HUDEP-2 (cell line): ENCODE results near the gene CAPG.
"Not testable (repeated sequence)": the region's sequence is repeated elsewhere in the genome, so short reads cannot be mapped to it uniquely, and the experiment has no call there.

Source experiments
- DNase-seq, 76 experiments: peaks; one replicate each; lab custom pipeline; 2025; ENCODE audit not compliant: unreplicated experiment in 76 of 76; lab: John Stamatoyannopoulos, UW

CAPG gene, protein sequence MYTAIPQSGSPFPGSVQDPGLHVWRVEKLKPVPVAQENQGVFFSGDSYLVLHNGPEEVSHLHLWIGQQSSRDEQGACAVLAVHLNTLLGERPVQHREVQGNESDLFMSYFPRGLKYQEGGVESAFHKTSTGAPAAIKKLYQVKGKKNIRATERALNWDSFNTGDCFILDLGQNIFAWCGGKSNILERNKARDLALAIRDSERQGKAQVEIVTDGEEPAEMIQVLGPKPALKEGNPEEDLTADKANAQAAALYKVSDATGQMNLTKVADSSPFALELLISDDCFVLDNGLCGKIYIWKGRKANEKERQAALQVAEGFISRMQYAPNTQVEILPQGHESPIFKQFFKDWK

DNA sequence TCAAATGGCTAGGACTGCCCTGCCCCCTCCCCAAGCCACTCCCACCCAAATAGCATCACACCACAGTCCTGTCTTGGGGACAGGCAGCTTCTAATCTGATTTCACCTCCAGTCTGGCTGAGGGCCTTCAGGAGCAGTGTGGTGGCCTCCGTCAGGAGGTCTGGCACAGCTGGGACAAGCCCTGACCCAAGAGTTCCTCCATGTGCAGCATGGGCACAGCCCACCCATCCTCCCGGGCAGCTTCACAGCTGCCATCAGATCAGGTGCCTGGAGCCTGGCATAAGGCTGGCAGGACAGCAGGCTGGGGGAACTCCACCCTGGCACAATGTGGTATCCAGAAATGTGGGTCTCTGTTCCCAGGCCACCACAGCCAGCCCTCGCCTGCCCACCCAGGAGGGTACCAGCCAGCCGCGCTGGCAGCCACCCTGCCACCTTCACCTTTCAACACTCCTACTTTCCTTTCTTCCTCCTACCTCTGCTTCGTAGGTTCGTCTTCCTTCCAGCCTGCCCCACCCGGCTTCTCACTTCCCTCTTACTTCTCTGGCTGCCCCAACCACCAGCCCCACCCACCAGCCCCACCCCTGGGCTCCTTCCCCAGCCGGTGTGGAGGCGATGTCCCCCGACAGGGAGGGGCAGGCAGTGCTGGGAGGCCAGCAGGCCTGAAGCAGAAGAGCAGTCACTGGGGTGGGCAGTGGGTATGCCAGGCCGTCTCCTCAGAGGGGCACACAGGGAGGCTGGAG lies at the start of gene CAPG:
TSS of gene CAPG (minus strand) at position 522 of the 739 bp plus-strand sequence. CDS start 8,221 bp downstream, outside the sequence.
- DNase-seq: peak in 54 of 76 experiments; percentile 11 to 84 (median 56)

DNA sequence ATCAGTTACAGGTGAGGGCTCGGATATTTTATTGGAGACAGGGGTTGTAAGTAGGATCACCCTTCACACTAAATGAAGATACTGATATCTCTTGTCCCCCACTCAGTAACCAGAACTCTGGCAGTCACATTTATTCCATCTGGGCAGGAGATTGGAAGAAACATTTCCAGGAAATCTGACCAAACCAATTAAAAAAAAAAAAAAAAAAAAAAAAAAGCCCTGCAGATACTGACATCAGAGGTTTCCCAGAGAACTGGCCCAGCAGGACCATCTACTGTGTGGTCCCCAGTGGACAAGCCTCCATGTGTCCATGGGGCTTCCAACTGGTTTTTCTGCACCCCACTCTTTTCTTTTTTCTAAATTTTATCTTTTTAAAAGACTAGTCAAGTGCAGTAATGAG lies 49.6 kb upstream of the CAPG start:
- no peak for DNase-seq

DNA sequence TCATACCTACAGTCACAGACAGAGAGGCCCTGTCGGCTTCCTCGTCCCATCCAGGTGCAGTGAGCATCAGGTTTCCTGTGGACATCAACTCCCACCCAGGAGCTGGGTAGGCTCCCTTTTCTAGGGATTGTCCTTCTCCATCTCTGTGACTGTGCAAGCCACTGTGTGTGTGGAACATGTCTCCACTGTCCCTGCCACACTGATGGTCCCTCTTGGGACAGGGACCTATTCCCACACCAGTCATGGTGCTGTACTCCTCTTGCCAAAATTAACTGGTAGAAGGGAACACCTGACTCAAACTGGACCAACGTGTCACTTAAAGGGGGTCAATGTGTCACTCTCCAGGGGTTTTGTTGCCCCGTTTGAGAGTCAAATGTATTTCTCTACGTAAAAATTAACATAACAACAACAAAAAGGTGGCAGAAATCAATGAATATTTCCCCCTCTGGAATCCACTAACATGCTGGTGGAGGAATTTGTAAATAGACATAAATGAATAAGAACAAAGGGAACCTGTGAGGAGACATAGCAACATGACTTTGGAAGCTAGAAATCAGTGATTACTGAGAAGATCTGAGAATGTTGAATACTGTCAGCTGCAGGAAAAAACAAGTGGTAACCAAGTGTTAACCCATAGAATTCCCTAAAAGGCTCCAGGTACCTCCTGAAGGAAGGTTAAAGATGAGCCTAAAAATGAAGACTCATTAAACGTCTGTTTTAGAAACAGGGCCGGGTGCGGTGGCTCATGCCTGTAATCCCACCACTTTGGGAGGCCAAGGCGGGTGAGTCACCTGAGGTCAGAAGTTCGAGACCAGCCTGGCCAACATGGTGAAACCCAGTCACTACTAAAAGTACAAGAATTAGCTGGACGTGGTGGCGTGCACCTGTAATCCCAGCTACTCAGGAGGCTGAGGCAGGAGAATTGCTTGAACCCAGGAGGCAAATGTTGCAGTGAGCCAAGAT lies 48.7 kb upstream of the CAPG start:
- DNase-seq: no peak

DNA sequence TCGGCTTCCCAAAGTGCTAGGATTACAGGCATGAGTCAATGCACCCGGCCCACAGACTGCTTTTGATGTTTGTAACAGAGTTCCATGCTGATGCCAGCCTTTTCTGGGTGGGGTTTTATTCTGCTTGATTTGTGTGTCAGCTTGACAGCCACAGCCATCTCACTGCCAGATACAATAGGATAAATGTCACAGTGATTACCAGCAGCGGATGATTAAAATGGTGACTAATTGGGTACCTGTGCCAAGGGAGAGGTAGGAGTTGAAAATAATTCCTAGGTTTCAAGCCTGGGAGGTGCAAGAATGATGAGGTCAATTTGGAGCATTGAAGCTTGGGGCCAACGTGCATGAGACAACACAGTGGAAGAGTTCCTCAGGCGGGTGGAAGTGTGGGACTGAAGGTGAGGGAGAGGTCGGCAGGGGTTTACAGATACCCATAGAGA lies 47.7 kb upstream of the CAPG start:
- no peak for DNase-seq

DNA sequence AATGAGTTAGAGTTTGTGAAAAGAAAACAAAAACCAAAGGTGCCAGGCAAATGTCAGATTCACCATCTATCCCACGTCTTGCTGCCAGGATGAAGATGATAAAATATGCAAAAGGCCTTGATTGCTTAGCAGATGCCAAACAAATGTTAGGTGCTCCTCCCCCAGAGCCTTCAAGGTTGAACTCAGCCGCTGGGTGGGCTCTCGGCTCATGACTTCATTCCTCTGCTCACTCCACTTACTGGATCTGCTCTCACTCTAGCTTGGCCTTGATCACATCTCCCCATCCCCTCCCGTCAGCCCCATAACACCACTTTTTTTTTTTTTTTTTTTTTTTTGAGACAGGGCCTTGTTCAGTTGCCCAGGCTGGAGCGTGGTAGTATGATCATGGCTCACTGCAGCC lies 46.9 kb upstream of the CAPG start:
- DNase-seq: no peak

DNA sequence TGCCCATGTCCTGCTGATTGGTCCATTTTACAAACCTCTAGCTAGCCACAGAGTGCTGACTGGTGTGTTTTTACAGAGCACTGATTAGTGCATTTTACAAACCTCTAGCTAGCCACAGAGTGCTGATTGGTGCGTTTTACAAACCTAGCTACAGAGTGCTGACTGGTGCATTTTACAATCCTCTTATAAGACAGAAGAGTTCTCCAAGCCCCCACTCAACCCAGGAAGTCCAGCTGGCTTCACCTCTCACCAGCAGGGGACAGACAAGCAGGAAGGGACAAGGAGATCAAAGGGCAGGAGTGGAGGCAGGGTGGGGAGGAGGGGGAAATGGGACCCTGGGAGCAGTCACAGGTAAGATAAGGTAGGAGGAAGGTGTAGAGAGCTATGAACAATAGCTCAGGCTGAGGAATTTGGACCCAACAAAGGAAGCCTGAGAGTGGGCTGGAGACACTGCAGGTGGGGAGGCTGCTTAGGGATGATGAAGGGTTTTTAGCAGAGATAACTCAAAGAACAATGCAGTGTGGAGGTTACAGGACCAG lies 45.5 kb upstream of the CAPG start:
- DNase-seq: no peak

DNA sequence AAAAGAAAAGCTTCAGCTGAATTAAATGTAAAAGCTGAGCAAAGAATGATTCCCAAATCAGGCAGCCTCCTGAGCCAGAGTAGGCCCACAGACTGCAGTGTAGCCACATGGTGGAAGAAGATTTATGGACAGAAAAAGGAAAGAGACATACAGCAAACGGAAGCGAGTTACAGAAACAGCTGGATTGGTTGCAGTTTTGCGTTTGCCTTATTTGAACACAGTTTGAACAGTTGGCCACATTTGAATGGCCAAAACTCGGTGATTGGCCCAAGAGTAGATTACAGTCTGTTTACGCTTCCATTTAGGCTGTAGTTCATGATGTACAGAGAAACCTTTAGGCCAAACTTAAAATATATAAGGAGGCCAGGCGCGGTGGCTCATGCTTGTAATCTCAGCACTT lies 43.4 kb upstream of the CAPG start:
- no peak for DNase-seq

DNA sequence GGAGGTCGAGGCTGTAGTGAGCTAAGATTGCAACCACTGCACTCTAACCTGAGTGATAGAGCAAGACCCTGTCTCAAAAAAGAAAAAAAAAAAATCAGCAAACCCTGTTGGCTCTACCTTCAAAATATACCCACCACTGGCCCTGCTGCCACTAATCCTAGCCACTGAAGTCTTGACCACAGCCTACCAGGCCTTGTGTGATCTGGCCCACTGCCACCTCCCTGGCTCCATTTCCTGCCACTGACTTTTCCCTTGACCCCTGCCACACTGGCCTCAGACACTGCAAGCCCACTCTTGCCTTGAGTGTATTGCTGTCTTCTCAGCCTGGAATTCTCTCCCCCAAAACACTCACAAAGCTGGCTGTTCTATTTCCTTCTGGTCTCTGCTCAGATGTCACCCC lies 42.1 kb upstream of the CAPG start:
- no peak for DNase-seq

DNA sequence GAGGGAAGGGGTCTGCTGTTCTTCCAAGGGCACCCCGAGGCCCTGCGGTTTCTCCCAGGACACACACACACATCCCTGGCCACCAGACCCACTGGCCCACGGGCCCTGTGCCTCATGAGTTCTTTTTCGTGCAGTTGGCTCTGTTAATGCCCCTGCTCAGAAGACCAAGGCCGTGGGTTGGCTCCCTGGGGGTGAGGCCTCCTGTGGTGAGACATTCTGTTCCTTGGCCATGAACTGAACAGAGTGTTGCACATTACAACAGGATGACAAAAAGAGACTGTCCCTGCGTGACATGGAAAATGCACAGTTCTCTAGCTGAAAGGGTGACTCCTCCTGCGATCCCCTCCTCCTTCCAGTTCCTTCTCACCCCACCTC lies 39.0 kb upstream of the CAPG start:
- DNase-seq: no peak

DNA sequence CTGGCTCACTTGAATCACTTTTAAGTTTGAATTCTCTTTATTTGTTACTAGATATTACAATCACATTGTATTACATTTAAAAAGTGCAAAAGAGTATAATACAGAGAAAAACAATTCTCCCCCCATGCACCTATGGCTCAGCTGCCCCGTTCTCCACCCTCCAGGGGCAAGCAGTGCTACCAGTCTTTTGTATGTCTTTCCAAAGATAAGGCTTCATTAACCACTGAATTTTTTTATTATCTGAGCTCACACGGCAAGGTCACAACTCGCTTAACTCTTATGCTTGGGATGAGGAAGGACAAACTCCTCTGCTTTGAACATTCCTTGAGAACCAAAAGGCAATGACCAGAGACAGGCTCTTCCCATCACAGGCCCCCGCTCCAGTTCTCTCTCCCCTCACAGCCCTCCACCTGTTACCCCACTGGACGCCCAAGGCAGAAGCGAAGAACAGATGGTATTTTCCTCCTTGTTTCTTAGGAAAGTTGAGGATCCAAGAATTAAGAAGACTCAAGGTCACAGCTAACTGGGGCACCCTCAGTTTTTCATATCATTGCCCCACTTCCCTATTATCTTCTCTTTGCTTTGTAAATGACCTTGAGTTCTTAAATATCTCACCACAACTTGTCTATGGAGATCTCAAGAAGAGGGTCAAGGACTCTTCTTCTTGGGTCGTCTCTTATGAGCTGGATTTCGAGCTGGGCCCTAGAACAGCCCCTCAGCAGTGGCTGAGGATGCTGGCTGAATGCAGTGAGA lies 38.5 kb upstream of the CAPG start:
- peak in 4 of 76 experiments; percentile 15 to 35 (median 24) for DNase-seq

DNA sequence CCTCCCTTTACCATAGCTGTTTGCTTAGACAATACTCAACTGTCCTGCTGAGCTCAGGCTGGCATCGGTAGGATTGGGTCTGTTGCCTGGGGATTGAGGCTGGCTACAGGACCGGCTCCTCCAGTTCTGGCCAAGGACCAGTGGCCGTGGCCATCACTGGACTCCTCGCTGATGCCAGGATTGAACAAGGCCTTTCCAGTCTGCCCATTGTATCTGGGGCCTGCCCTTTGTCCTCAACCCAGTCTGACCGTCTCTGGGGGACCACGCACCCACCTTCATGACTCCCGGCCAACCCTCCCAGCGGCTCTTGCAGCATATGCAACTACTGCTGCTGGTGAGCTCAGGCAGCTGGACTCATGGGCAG lies 37.0 kb upstream of the CAPG start:
- no peak for DNase-seq

DNA sequence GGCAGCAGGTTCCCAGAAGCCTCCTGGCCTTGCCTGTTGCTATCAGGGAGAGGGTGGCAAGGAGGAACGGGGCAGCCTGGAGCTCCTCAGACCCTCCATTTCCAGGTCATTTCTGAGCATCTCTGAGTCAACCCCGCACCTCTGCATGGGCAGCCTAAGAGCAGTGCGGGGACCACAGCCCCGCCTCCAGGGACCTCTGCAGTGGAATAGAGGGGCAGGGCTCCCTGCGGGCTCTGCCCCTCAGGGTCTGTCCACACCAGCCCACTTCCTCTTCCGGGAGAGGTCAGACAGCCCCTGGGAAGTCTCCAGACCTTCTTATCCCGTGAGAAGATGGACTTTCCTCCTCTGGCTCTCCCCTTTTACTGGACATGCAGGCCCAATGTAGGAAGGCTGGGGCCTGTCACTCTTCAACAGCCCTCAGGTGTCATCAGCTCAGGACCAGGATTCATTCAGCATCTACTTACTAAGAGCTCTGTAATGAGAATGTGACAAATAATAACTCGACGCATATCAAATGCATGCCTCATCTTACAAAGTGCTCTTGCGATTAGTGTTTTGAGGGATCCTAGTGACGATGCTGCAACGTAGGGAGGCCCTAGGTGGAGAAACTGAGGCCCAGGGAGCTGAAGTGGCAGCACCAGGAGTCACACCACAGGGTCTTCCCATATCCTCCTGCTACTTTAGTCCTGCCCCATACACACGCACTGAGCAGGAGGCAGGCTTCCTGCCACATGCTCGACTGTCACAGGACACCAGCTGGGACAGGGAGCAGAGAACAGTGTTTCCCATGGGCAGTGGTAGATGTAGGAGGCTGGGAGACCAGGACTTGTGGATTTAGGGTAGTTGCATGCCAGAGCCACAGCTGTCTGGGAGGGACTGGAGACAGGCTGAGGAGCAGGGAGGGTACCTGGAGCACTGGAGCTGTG lies 36.4 kb upstream of the CAPG start:
- no peak for DNase-seq

DNA sequence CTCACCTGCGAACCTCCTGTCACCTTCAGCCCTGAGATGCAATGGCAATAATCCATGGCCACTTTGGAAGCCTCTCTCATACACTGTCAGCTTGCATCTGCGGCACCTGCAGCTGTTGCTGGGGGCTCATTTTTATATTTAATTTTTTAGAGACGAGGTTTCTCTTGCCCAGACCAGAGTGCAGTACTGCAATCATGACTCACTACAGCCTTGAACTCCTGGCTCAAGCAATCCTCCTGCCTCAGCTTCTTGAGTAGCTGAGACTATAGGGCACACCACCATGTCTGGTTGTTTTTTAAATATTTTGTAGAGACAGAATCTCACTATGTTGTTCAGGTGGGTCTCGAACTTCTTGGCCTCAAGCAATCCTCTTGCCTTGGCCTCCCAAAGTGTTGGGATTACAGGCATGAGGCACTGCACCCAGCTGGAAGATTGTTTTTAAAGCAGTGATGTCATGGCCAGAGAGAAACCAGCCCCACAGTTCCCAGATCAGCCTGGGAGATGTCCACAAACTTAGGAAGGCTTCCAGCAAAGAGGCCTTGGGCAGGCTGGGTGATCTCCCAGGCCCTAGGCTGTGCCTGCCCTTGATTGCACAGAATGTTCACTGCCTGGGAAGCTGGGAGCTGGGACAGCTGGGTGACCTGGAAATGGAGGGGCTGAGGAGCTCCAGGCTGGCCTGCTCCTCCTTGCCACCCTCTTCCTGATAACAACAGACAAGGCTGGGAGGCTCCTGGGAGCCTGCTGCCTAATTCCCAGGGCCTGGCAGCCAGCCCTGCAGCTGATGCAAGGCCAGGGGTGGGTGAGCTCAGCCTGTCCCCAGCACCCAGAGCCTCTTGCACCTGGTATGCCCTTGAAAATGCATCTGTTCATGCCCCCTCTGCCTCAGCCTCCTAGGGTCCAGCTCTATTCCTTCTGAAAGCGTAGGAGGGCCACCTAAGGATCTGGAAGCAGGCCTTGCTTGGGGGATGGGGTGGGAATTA lies 35.4 kb upstream of the CAPG start:
- peak in 20 of 76 experiments; percentile 9 to 63 (median 30) for DNase-seq

DNA sequence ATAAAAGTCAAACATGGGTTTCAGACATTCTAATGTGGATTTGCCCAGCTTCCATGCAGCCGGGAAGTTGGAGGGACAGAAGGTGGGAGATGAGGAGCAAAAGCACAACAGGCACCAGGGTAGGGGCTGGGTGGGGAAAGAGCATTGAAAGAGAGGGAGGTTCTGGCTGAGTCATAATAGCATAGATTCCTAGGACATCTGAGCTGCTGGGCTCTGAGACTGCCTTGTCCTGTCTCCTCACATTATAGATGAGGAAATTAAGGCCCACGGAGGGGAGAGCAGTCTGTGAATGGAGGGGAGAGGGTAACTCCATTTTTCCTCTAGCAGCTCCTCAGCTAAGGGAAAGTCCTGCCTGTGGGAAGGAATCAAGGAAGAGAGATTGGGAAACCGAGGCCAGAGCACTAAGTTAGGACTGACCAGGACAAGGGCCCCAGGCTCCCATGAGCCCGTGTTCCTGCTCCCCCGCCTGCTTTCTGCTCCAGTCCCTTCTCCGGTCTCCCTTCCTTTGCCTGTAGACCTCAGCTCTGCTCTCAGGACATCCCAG lies 34.5 kb upstream of the CAPG start:
- no peak for DNase-seq

DNA sequence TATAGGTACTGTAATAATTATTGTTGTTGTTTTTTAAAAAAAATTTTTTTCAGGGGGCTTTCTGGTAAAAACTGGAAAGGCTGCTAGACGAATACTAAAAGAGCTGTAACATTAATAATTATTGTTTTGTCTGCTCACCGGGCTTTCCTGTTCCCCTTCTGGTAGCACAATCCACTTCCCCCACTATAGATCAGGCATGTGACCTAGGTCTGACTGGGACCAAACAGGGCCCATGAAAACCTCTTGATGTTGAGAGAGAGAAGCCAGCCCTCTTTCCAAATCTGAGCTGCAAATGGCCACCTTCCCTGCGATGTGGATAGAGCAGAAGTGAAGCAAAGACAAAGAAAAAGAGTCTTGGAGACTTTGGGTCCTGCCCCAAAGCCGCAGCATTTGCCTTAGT lies 31.7 kb upstream of the CAPG start:
- DNase-seq: no peak

DNA sequence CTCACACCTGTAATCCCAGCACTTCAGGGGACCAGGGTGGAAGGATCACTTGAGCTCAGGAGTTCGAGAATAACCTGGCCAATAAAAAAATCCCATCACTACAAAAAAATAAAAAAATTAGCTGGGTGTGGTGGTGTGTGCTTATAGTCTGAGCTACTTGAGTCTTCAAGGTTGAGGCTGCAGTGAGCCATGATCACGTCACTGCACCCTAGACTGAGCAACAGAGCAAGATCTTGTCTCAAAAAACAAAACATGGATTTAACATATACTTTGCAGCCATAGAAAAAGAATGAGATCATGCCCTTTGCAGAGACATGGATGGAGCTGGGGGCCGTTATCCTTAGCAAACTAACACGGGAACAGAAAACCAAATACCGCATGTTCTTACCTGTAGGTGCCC lies 30.6 kb upstream of the CAPG start:
- no peak for DNase-seq

DNA sequence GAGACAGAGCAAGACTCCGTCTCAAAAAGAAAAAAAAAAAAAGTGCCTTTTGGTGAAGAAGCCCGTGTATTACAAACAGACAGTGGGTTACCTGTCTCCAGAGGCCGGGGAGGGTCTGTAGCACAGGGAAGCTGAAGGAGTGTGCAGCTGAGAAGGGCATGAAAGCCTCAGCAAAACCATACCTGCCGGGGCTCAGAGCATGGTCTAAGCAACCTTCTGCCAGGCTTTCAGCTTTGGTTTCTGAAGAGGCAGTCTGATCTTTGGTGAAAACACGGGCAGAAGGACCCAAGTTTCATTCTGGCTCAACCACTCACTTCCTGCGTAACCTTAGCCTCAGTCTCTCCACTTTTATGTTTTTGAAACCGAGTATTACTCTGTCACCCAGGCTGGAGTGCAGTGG lies 29.8 kb upstream of the CAPG start:
- DNase-seq: no peak

DNA sequence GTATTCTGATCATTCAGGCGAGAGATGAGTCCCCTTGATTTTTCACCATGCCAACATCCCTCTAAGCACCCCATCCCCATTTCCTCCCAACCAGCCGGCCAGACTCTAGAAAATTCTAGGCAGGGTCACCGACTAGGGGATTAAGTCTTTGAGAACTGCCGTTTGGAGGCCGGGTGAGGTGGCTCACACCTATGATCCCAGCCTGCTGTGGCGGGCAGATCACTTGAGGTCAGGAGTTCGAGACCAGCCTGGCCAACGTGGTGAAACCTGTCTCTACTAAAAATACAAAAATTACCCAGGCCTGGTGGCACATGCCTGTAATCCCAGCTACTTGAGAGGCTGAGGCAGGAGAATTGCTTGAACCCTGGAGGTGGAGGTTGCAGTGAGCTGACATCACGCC lies 29.4 kb upstream of the CAPG start:
- not testable (repeated sequence) for DNase-seq
